Erythroblast (primary cell): ENCODE results near the gene SERTAD4.

Source experiments
- DNase-seq, 2 experiments: peaks; one replicate each; lab custom pipeline; 2025; lab: John Stamatoyannopoulos, UW
- GATA1 ChIP-seq: IDR thresholded peaks from 2 replicates; pipeline ENCODE4 v1.6.1; 2011; ENCODE audit warnings: low read depth, mild to moderate bottlenecking, control low read depth, low read length, moderate library complexity
- POLR2A ChIP-seq: IDR thresholded peaks from 2 replicates; pipeline ENCODE4 v1.6.1; 2011; ENCODE audit warnings: mild to moderate bottlenecking, low read length

SERTAD4 gene

DNA sequence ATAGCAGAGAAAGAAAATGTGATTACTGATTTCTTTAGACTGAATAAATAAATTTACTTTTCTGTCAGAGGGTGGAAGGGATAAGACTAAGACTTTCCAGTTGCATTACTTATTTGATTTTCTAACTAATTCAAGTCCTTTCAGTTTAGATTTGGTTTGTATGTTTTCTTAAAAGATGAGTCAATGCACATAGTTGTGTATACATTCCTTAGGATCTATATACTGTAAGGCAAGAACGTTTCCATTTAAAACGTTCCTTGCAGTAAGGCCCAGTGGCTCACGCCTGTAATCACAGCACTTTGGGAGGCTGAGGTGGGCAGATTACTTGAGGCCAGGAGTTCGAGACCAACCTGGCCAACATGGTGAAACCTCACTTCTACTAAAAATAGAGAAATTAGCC is 14.5 kb upstream of the SERTAD4 start:
- TF ChIP-seq POLR2A (no peak), GATA1 (no peak)
- DNase-seq = no peak

DNA sequence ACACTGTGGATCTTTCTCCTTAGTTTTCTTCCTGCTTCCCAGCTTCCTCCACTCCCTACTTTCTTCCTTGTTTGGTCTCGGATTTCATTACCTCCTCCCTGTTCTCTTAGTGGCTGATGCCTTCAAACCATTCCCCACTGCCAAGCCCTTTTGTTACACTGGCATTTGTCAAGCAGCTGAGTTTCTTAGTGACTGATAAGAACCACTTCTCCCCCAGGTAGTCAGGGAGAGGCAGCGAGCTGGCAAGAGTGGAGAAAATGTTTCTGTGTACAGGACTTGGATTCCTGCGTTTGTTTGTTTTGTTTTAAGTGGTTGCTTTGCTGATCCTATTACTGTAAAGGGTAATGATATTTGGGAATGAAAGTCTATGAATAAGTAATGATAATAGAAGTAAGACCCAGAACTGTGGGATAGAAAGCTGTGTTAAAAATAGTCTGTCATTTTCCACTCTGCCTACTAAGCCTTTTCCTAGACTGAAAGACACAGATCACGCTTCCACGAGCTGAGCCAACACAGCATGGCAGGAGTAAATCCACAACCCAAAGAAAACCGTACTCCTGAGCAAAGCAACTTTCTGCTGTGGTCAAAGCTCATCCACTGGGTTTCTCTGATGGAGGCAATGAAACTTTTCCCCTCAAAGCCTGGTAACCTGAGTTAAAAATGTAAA is 10.1 kb upstream of the SERTAD4 start:
- DNase-seq = no peak

DNA sequence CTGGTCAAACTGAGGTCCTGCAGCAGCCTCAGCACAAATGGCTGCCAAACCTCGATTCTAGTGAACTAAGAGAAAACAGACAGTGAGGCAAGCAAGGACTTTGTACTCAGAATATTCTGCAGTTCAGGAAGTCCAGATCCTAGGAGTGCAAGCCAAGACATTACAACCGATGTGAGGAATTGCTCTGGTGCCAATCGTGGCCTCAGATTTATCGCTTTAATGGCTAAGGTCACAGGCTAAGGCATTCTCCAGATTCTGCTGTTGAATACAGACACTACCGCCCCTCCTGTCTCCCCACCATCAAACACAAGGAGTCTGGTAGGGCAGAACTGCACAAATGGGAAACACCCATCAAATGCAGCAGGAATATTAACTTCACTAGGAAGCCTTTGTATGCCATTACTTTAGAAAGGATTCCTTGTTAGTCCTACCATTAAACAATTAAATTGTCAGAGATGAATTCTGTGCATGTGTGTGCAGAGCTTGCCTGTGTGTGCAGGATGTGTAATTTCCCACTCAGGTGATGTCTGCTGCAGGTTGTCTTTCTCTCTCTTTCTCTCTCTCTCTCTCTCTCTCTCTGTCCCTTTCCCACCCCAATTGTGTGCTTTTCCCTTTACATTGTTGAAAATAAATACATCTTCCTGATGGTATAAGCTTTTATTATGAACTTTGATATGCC is 9.2 kb upstream of the SERTAD4 start:
- no peak for TF ChIP-seq POLR2A
- no peak for TF ChIP-seq GATA1
- DNase-seq = no peak

More for the DNA sequence above, 10.1 kb upstream of the SERTAD4 start:
- no peak for TF ChIP-seq POLR2A
- TF ChIP-seq GATA1 = no peak

DNA sequence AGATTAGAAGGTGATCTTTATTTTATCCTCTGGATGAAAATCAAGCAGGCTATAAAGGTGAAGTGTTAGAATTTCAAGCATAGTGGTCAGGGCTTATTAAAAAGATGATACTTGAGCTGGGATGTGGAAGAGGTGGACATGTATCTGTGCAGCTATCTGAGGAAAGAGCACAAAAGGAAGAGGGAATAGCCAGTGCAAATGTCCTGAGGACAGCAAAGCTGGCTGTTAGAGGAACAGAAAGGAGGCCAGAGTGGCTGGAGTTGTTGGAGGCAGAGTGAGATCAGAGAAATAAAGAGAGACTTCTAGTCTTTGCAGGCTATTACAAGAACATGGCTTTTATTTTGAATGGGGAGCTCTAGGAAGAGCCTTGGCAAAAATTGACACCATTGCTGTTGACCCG is 4.4 kb upstream of the SERTAD4 start:
- TF ChIP-seq GATA1 (no peak), POLR2A (no peak)

DNA sequence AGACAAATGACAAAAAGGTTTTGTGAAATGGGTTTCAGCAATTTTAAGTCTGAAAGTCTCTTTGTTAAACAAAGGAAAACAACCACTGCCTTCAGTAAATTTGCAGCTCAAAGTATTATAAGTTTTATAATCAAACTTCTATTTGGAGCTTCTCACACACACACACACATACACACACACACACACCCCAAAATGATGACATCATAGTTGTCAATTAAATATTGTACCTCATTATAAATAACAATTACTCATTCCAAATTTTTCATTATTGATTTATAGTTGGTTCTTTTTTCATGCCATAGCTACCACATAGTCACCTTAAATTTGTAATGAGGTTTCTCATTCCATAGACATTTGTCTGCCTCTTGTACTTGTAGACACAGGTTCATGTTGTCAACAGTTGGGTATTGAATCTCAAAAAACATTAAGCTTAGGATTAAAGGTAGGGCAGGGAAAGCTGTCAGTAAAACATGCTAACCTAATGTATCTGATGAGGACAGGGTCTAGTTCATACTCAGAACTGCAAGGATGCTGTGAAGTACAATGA is 2.4 kb upstream of the SERTAD4 start:
- TF ChIP-seq GATA1 (no peak), POLR2A (no peak)
- no peak for DNase-seq

More for the DNA sequence above, 4.4 kb upstream of the SERTAD4 start:
- no peak for DNase-seq

DNA sequence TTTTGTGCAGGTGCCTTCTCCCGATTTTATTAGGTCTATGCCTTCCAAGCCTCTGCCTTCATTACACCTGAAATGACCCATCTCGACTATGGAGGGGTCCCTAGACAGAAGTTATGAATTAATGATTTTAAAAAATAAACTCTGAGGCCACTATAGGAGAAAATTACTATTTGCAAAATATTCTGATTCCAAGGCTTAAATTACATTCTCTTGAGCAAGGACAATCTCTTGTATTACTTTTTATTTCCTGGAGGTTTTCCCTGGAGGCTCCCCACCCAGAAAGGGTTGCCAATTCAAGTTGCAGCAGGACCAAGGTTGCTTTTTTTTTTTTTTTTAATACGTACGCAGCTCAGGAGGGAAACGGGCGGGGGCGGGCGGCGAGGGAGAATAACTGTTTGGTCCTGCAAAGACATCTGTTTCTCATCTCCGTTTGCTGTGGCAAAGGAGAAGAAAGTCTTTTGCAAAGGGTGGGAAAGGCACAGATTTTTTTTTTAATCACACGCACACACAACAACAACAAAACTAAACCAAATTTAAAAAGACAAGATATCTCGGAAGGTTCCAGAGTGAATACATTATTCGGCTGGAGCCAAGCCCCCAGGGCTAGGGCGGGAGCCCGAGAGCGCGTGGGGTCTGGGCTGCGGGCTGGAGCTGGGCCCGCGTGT is 618 bp upstream of the SERTAD4 start:
- no peak for DNase-seq
- TF ChIP-seq POLR2A (no peak), GATA1 (no peak)

DNA sequence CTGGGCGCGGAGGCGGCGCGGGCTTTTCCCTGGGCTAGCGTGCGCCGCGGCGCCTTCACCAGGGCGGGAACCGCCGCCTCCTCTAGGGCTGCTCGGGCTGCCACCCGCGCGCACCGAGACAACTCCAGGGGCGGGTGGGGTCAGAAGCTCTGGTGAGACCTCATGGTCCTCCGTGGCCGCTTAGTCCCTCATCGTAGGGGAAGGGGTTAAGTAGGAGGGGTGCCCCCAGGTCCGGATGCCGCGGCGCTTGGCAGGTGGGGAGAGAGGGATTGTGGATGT is 559 bp downstream of the SERTAD4 start:
- DNase-seq = no peak
- TF ChIP-seq GATA1 = no peak
- no peak for TF ChIP-seq POLR2A

DNA sequence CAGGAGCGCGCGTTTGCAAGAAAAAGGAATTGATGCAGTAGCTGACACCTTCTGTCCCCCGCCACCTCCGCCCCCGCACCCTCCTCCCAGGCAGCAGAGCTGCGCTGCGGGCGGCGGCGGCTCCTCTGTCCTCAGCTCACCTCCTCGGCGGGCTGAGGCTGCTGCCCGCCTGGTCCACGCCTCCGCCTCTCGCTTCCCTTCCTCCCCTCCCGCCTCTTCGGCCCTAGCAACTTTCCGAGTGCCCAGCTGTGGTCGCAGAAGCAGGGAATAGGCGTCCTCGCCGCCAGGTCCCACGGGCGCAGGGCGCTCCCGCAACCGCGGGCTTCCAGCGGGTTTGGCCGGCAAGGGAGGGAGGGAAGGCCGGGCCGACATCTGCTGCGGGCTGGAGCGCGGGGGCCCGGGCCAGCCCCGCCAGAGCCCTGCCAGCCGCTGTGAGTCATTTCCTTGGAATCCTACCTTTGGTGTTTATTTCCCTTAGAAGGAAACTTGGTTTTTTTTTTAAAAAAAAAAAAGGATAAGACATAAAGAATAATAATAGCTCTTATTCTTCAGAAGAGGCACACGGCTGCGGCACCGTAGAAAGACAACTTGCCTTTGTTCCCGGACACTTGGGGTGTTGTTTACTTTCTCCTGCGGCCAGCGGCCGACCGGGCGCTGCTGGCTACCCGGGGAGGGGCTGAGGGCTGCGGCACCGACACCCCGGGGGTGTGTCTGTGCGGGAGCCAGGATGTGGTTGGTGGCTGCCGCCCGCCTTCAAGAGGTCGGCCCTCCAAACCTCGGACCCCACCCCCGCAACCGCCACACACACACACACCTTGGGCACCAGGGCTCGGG is 1.1 kb downstream of the SERTAD4 start:
- TF ChIP-seq GATA1 = no peak
- TF ChIP-seq POLR2A = no peak
- no peak for DNase-seq

DNA sequence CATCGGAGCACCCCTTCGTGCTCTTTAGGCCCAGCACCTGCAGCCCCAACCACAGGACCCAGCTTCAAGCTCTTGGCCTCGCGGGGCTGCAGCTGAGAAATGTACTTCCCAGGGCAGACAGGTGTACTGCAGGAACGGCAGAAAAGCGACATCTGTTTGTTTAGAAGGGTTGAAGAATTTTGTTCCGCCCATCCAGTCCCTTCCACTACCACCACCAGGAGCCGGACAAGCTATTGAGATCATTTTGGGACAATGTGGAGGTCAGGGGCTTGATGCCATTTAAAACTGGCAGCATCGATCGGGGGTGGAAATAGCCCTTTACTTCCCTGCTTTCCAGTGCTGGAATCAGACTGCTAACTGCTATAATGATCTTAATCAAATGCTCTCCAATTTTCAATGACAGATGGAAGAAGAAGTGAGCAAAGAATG is 1.7 kb downstream of the SERTAD4 start:
- TF ChIP-seq POLR2A (no peak), GATA1 (no peak)
- no peak for DNase-seq

DNA sequence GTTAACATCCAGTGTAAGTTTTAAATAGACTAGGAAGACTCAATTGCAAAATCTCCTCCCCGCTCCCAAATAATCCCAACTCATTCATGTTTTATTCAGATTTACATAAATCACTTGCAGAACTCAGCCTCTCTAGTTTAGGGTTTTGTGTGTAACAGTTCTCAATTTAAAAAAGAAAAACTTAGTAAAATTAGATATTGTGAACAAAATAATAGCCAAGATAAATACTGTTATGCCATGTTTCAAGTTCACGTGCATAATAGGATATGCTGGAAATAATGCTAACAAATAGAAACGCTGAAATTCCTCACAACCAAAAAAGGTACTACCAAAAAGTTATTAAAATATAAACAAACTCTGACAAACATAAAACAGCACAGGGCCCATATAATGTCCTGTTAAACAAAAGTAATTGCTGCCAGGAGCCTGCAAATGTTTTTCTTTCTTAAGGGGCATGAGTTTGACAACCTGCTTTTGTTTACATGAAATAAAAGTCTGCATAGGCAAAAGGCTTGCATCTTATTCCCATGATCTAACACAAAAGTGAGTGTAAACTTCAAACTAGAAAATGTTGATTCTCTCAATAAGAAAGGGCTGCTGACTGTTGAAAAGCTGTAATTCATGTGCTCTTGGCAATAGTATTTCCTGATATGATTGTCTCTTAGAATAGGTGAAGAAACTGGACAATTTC is 2.9 kb downstream of the SERTAD4 start:
- DNase-seq = no peak

DNA sequence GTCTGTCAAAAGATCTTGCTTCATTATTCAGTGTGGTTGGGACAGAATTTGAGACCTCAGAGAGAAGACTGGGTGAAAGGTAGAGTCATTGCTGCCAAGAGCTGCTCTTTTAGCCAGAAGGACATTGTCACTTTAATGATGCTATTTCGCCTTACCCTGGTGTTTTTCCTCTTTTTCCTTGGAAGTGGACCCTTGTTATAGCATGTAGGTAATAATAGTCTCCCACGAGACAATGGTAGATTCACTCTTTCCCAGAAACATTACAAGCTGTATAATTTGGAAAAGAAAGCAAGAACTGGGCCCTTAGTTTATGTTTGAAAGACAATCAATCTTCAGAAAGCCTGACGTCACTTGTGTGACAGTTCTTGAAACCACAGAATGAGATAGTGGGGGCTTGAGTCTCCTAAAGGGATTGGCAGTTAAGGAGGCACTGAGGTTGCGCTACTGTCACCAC is 3.8 kb downstream of the SERTAD4 start:
- TF ChIP-seq POLR2A = no peak
- TF ChIP-seq GATA1 = no peak

More for the DNA sequence above, 2.9 kb downstream of the SERTAD4 start:
- TF ChIP-seq GATA1 (no peak), POLR2A (no peak)

DNA sequence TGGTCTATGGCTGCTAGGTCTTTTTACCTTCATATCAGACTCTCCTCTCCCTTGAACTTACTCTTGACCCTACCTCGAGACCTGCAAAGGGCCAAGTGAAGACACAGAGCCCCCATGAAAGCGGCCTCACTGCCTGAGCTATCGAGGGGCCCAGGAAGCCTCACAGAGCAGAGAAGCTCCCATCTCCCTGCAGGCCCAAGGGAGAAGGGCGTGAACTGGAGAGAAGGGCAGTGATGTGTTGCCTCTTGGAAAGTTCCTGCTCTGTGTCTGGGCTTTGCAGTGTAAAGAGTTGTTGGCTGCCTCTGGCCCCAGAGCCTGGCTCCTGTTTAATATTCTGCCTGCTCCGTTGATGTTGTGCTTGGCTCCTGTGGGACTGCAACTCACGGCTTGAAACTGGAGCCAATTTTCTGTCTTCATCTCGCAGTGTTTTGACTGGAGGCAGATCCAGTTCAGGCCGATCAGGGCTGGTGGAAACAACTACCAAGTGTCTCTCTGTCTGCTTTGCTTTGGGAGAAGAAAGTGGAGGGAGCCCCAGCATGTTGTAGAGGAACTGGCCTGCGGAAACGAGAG is 4.3 kb downstream of the SERTAD4 start:
- DNase-seq = no peak
- TF ChIP-seq GATA1 (no peak), POLR2A (no peak)

More for the DNA sequence above, 3.8 kb downstream of the SERTAD4 start:
- no peak for DNase-seq
